Common myeloid progenitor, CD34-positive (primary cell): ENCODE data around the gene ERMP1.
"Not testable (repeated sequence)": the region's sequence is repeated elsewhere in the genome, so short reads cannot be mapped to it uniquely, and the experiment has no call there.

Experiments used
- CTCF ChIA-PET: fragments of 350-600 bp; sonication (Branson Sonifier 250); formaldehyde crosslinking; loops from one replicate; lab custom pipeline; 2021; ENCODE audit warnings: antibody characterized with exemption; lab: Charles Lee
- POLR2A ChIA-PET: fragments of 350-600 bp; sonication (Branson Sonifier 250); formaldehyde crosslinking; loops from one replicate; lab custom pipeline; 2021; ENCODE audit warnings: antibody characterized with exemption; lab: Charles Lee
- DNase-seq, 3 donors: peaks; one replicate each; pipeline versions ENCODE4 v3.0.0 to v3.0.0-alpha.2; 2013
- H3K27ac ChIP-seq, 2 experiments: 1 replicate in 1 of 2; 2 replicates in 1 of 2; pipeline ENCODE4 v1.7.0; 2013; ENCODE audit warnings: inconsistent platforms in 2 of 2, low read length in 2 of 2, mild to moderate bottlenecking in 2 of 2, low read depth in 1 of 2, moderate library complexity in 1 of 2; ENCODE audit not compliant: severe bottlenecking in 2 of 2, insufficient read depth in 1 of 2, poor library complexity in 1 of 2
- H3K27me3 ChIP-seq, 5 experiments: replicated peaks in 2 of 5; 1 replicate in 3 of 5; 2 replicates in 2 of 5; pipeline versions ENCODE4 v1.6.1 to v1.7.0; 2013; ENCODE audit warnings: low read length in 4 of 5, mild to moderate bottlenecking in 2 of 5, moderate library complexity in 2 of 5, inconsistent platforms in 1 of 5; ENCODE audit not compliant: insufficient read depth in 5 of 5, control insufficient read depth in 4 of 5
- H3K36me3 ChIP-seq, 4 experiments: 1 replicate in 2 of 4; 2 replicates in 2 of 4; pipeline versions ENCODE4 v1.6.1 to v1.7.0; 2013; ENCODE audit warnings: low read length in 3 of 4, control low read depth in 1 of 4, mild to moderate bottlenecking in 1 of 4; ENCODE audit not compliant: control insufficient read depth in 4 of 4, insufficient read depth in 4 of 4
- H3K4me1 ChIP-seq, 4 experiments: 1 replicate in 3 of 4; 2 replicates in 1 of 4; pipeline versions ENCODE4 v1.6.1 to v1.7.1; 2013; ENCODE audit warnings: low read length in 3 of 4, mild to moderate bottlenecking in 3 of 4, control low read depth in 1 of 4, inconsistent platforms in 1 of 4, moderate library complexity in 1 of 4; ENCODE audit not compliant: control insufficient read depth in 4 of 4, insufficient read depth in 4 of 4; ENCODE audit errors: control extremely low read depth in 1 of 4
- H3K4me3 ChIP-seq, 7 experiments: 1 replicate in 4 of 7; 2 replicates in 3 of 7; pipeline versions ENCODE4 v1.5.1 to v1.7.0; 2013; ENCODE audit warnings: mild to moderate bottlenecking in 7 of 7, low read length in 6 of 7, moderate library complexity in 6 of 7, inconsistent platforms in 2 of 7, low read depth in 2 of 7, control low read depth in 1 of 7; ENCODE audit not compliant: insufficient read depth in 4 of 7, control insufficient read depth in 1 of 7; ENCODE audit errors: extremely low read depth in 1 of 7
- H3K9me3 ChIP-seq, 5 experiments: 1 replicate in 4 of 5; 2 replicates in 1 of 5; pipeline versions ENCODE4 v1.6.1 to v1.7.1; 2013; ENCODE audit warnings: low read length in 4 of 5, mild to moderate bottlenecking in 2 of 5, inconsistent platforms in 1 of 5, low read depth in 1 of 5, moderate library complexity in 1 of 5; ENCODE audit not compliant: control insufficient read depth in 4 of 5, insufficient read depth in 2 of 5; ENCODE audit errors: control extremely low read depth in 1 of 5
- WGBS: methylation state at CpG from one replicate; pipeline ENCODE4 v1.1.5; 2013; ENCODE audit not compliant: insufficient coverage; 5-methylcytosine and 5-hydroxymethylcytosine counted together

The ERMP1 gene

GRCh38 chr9:5783420-5783819 lies 49.5 kb downstream of the ERMP1 start:
- DNase-seq, H3K27me3 ChIP-seq, H3K4me3 ChIP-seq, H3K27ac ChIP-seq, POLR2A ChIA-PET, H3K4me1 ChIP-seq: not testable (repeated sequence)
- Histone ChIP-seq H3K9me3 (peaks cover 4 to 35% (median 26%) of the 10 kb centered on the region in 5 experiments), H3K36me3 (peaks cover 52 to 92% (median 60%) of the 10 kb centered on the region in 4 experiments)
- 100% methylated on average over 1 of the region's 3 CpGs for WGBS
- CTCF ChIA-PET, result interaction anchor here (1.3 kb wide), 1 partner anchor 9 kb away, joined by 3 read pairs; no protein-coding TSS in a partner anchor

- H3K4me3 ChIP-seq, H3K27me3 ChIP-seq, H3K27ac ChIP-seq, DNase-seq, H3K4me1 ChIP-seq, POLR2A ChIA-PET: not testable (repeated sequence)
- peaks cover 9 to 39% (median 26%) of the 10 kb centered on the region in 5 experiments for H3K9me3 ChIP-seq
- CTCF ChIA-PET, result interaction anchor here (0.8 to 1.5 kb wide), 4 partner anchors 9 to 173 kb away, joined by 3 to 4 read pairs (median 3); no protein-coding TSS in a partner anchor
- WGBS, result 100% methylated on average over 3 of the region's 4 CpGs
- peaks cover 41 to 89% (median 56%) of the 10 kb centered on the region in 4 experiments for H3K36me3 ChIP-seq
These were observed 53.2 kb downstream of the ERMP1 start for GRCh38 chr9:5779705-5780218.

- DNase-seq, result peak in 2 of 3 donors; percentile 51 to 54
These were observed 54.1 kb downstream of the ERMP1 start for GRCh38 chr9:5778805-5779204.

GRCh38 chr9:5773324-5773999 lies 59.5 kb downstream of the ERMP1 start:
- Histone ChIP-seq H3K4me3 (no peak overlapping the region), H3K9me3 (peaks cover 0 to 5% (median under 1%) of the 10 kb centered on the region in 5 experiments), H3K4me1 (no peaks in the 10 kb centered on the region), H3K27me3 (no peaks in the 10 kb centered on the region), H3K27ac (no peak overlapping the region), H3K36me3 (peaks cover 20 to 75% (median 54%) of the 10 kb centered on the region in 4 experiments)
- WGBS, result no CpG with 5 or more reads among the region's 3 CpGs
- CTCF ChIA-PET, result interaction anchor here (0.8 to 2.4 kb wide), 13 partner anchors 9 to 191 kb away, joined by 3 to 13 read pairs (median 4); no protein-coding TSS in a partner anchor
- peak in 2 of 3 donors; percentile 11 to 28 for DNase-seq
- POLR2A ChIA-PET, result interaction anchor here (0.6 to 0.7 kb wide), 2 partner anchors 17 to 506 kb away, joined by 3 read pairs; no protein-coding TSS in a partner anchor

More at GRCh38 chr9:5778805-5779204, 54.1 kb downstream of the ERMP1 start:
- Histone ChIP-seq H3K4me1 (no peaks in the 10 kb centered on the region), H3K27ac (no peak overlapping the region), H3K9me3 (peaks cover 9 to 39% (median 24%) of the 10 kb centered on the region in 5 experiments), H3K27me3 (no peaks in the 10 kb centered on the region), H3K4me3 (peak overlapping the region in 1 of 7 experiments; percentile 41), H3K36me3 (peaks cover 40 to 90% (median 54%) of the 10 kb centered on the region in 4 experiments)
- CTCF ChIA-PET, result interaction anchor here (0.9 to 1.5 kb wide), 2 partner anchors 9 to 16 kb away, joined by 3 read pairs; no protein-coding TSS in a partner anchor
- no CpG with 5 or more reads among the region's 1 CpG for WGBS
- POLR2A ChIA-PET, result no interaction called here

- H3K27me3 ChIP-seq, result no peaks in the 10 kb centered on the region
- WGBS, result 80% methylated on average over 1 of the region's 5 CpGs
- POLR2A ChIA-PET, result no interaction called here
- no peaks in the 10 kb centered on the region for H3K4me1 ChIP-seq
- H3K36me3 ChIP-seq, result peaks cover 15 to 81% (median 55%) of the 10 kb centered on the region in 4 experiments
- no peak overlapping the region for H3K4me3 ChIP-seq
- DNase-seq, result no peak
- CTCF ChIA-PET, result interaction anchor here (0.9 to 1.4 kb wide), 2 partner anchors 8 to 19 kb away, joined by 3 read pairs; no protein-coding TSS in a partner anchor
- no peaks in the 10 kb centered on the region for H3K9me3 ChIP-seq
- no peak overlapping the region for H3K27ac ChIP-seq
These were observed 64.7 kb downstream of the ERMP1 start for GRCh38 chr9:5767968-5768932.

GRCh38 chr9:5764130-5764868 lies 68.6 kb downstream of the ERMP1 start:
- CTCF ChIA-PET, result interaction anchor here (0.6 to 2.3 kb wide), 3 partner anchors 10 to 314 kb away, joined by 3 to 13 read pairs (median 3); partner anchors contain the start of gene CD274
- H3K27me3 ChIP-seq, result no peaks in the 10 kb centered on the region
- H3K9me3 ChIP-seq, result no peaks in the 10 kb centered on the region
- H3K36me3 ChIP-seq, result peaks cover 15 to 66% (median 46%) of the 10 kb centered on the region in 4 experiments
- no peak overlapping the region for H3K27ac ChIP-seq
- no peaks in the 10 kb centered on the region for H3K4me1 ChIP-seq
- WGBS, result no CpG with 5 or more reads among the region's 1 CpG
- POLR2A ChIA-PET, result interaction anchor here (0.7 kb wide), 1 partner anchor 136 kb away, joined by 3 read pairs; no protein-coding TSS in a partner anchor
- no peak for DNase-seq
- no peak overlapping the region for H3K4me3 ChIP-seq
